Upper lobe of left lung (tissue), 6 donors: ENCODE measurements around the gene BPIFB1. TPM values are rescaled to one million over a fixed set of nuclear protein-coding genes. Genes with fewer than 3 reads are reported as not detected.

Source experiments
- ATAC-seq, 2 donors: fragments of 200-7000 bp; cut with Tn5 transposase; one replicate each; pipeline ENCODE4 v1.9.1; 2022; ENCODE audit warnings: mild to moderate bottlenecking in 2 of 2, moderate library complexity in 2 of 2; ENCODE audit not compliant: low FRiP score in 2 of 2
- DNase-seq, 2 donors: peaks; one replicate each; pipeline ENCODE4 v3.0.0-alpha.2; 2019 to 2020
- H3K27ac ChIP-seq, 4 donors: fragments of 200-600 bp; sonication (generic); one replicate each; pipeline ENCODE4 v1.5.1; 2016 to 2019
- H3K27me3 ChIP-seq, 4 donors: fragments of 200-600 bp; sonication (generic); one replicate each; pipeline ENCODE4 v1.5.1; 2017 to 2019
- H3K36me3 ChIP-seq, 4 donors: fragments of 200-600 bp; sonication (generic); one replicate each; pipeline ENCODE4 v1.5.1; 2016 to 2019
- H3K4me1 ChIP-seq, 4 donors: fragments of 200-600 bp; sonication (generic); one replicate each; pipeline ENCODE4 v1.5.1; 2018 to 2019
- H3K4me3 ChIP-seq, 4 donors: fragments of 200-600 bp; sonication (generic); one replicate each; pipeline ENCODE4 v1.5.1; 2017 to 2019; ENCODE audit warnings: mild to moderate bottlenecking in 2 of 4, moderate library complexity in 1 of 4
- H3K9me3 ChIP-seq, 4 donors: fragments of 200-600 bp; sonication (generic); one replicate each; pipeline ENCODE4 v1.5.1; 2018 to 2019
- CTCF ChIP-seq, 6 experiments: fragments of 450-650 bp in 4 of 6; fragments of 200-600 bp in 2 of 6; sonication (generic) in 2 of 6; IDR thresholded peaks; one replicate each; pipeline ENCODE4 v1.5.1; 2016 to 2019; ENCODE audit warnings: antibody characterized with exemption in 6 of 6
- EP300 ChIP-seq, 4 donors: sonication (generic); formaldehyde crosslinking; IDR thresholded peaks; one replicate each; pipeline ENCODE4 v1.5.1; 2017; ENCODE audit warnings: antibody characterized with exemption in 4 of 4, control low read depth in 2 of 4
- POLR2A ChIP-seq, 4 donors: fragments of 450-650 bp; IDR thresholded peaks; one replicate each; pipeline ENCODE4 v1.5.1; 2016 to 2017; ENCODE audit warnings: antibody characterized with exemption in 4 of 4, mild to moderate bottlenecking in 2 of 4
- POLR2AphosphoS5 ChIP-seq, 2 donors: sonication (generic); formaldehyde crosslinking; IDR thresholded peaks; one replicate each; pipeline ENCODE4 v1.5.1; 2017; ENCODE audit warnings: antibody characterized with exemption in 2 of 2
- WGBS, 2 donors: methylation state at CpG; one replicate each; pipeline ENCODE4 v1.1.5; 2017 to 2018; 5-methylcytosine and 5-hydroxymethylcytosine counted together
- total RNA-seq, 6 donors: library from RNA; depleted of rRNA in 4 of 6; stranded (reverse); fragments of >200 nt in 4 of 6; gene quantifications; one replicate each; pipeline versions ENCODE4 v1.1.0 to v1.2.1, GENCODE V29; 2016 to 2021
- donor health status: DM: no; HTN: no; CAD: no; lungs with moderate emphysema.
- donor health status: DM: no; HTN: yes; CAD: no; lungs with severe emphysema.

Gene BPIFB1
- total RNA-seq, 6 donors from 2014 or later = 4.8 to 323 (median 35.3) TPM

GRCh38 chr20:33338467-33339258 is 55.6 kb downstream of the BPIFB1 start:
- DNase-seq (no peak), ATAC-seq (no peak)
- Histone ChIP-seq H3K27me3 (no peaks in the 10 kb centered on the region), H3K36me3 (no peaks in the 10 kb centered on the region), H3K9me3 (no peaks in the 10 kb centered on the region), H3K4me3 (no peak overlapping the region), H3K4me1 (no peaks in the 10 kb centered on the region), H3K27ac (no peak overlapping the region)
- WGBS, 2 donors = 81 to 89% methylated on average over 5 of the region's 5 CpGs
- TF ChIP-seq POLR2A (IDR thresholded peaks at IDR 0.05) (no peak), CTCF (IDR thresholded peaks at IDR 0.05) (no peak), EP300 (IDR thresholded peaks at IDR 0.05) (no peak), POLR2AphosphoS5 (IDR thresholded peaks at IDR 0.05) (no peak)

- Histone ChIP-seq H3K4me3 (no peak overlapping the region), H3K27ac (no peak overlapping the region), H3K27me3 (no peaks in the 10 kb centered on the region), H3K36me3 (no peaks in the 10 kb centered on the region), H3K9me3 (no peaks in the 10 kb centered on the region), H3K4me1 (no peaks in the 10 kb centered on the region)
- ATAC-seq (no peak), DNase-seq (no peak)
- TF ChIP-seq POLR2A (IDR thresholded peaks at IDR 0.05) = no peak
- TF ChIP-seq POLR2AphosphoS5 (IDR thresholded peaks at IDR 0.05) = no peak
- TF ChIP-seq CTCF (IDR thresholded peaks at IDR 0.05) = no peak
- no peak for TF ChIP-seq EP300 (IDR thresholded peaks at IDR 0.05)
- WGBS, 2 donors = 65 to 74% methylated on average over 7 to 8 of the region's 8 CpGs
Measured at GRCh38 chr20:33339515-33340058, 56.6 kb downstream of the BPIFB1 start.

- ATAC-seq (no peak), DNase-seq (no peak)
- WGBS, 2 donors = 95 to 96% methylated on average over 4 of the region's 4 CpGs
- no peaks in the 10 kb centered on the region for H3K9me3 ChIP-seq
- H3K27ac ChIP-seq = no peak overlapping the region
- no peak for TF ChIP-seq CTCF (IDR thresholded peaks at IDR 0.05)
- no peak for TF ChIP-seq EP300 (IDR thresholded peaks at IDR 0.05)
- TF ChIP-seq POLR2AphosphoS5 (IDR thresholded peaks at IDR 0.05) = no peak
- no peak for TF ChIP-seq POLR2A (IDR thresholded peaks at IDR 0.05)
- no peaks in the 10 kb centered on the region for H3K36me3 ChIP-seq
- no peaks in the 10 kb centered on the region for H3K4me1 ChIP-seq
- H3K4me3 ChIP-seq = no peak overlapping the region
- H3K27me3 ChIP-seq = no peaks in the 10 kb centered on the region
Measured at GRCh38 chr20:33343521-33343920, 60.5 kb downstream of the BPIFB1 start.

GRCh38 chr20:33345342-33345741 is 62.3 kb downstream of the BPIFB1 start:
- TF ChIP-seq CTCF (IDR thresholded peaks at IDR 0.05) (no peak), POLR2A (IDR thresholded peaks at IDR 0.05) (no peak)
- Histone ChIP-seq H3K4me3 (no peak overlapping the region), H3K27ac (no peak overlapping the region), H3K4me1 (no peaks in the 10 kb centered on the region), H3K36me3 (peaks cover 0 to 11% (median 4%) of the 10 kb centered on the region in 4 donors), H3K27me3 (no peaks in the 10 kb centered on the region), H3K9me3 (no peaks in the 10 kb centered on the region)
- ATAC-seq (no peak), DNase-seq (no peak)
- WGBS, 2 donors = 77 to 81% methylated on average over 7 to 9 of the region's 9 CpGs
